ENCODE measurements around the gene DNASE1L3.

DNA sequence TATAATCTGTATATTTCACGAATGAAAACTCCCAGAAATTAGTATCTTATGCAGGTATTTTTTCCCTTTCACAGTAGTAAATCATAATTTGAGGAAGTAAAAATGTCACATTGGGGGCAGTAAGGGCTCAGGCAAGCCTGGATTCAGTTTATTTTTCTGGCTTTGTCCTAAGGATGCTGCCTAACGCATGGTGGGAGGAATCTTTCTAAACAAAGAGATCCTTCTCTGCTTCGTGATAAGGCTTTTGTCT, 35.7 kb downstream of the DNASE1L3 start:
- TF ChIP-seq, protein P1, sequence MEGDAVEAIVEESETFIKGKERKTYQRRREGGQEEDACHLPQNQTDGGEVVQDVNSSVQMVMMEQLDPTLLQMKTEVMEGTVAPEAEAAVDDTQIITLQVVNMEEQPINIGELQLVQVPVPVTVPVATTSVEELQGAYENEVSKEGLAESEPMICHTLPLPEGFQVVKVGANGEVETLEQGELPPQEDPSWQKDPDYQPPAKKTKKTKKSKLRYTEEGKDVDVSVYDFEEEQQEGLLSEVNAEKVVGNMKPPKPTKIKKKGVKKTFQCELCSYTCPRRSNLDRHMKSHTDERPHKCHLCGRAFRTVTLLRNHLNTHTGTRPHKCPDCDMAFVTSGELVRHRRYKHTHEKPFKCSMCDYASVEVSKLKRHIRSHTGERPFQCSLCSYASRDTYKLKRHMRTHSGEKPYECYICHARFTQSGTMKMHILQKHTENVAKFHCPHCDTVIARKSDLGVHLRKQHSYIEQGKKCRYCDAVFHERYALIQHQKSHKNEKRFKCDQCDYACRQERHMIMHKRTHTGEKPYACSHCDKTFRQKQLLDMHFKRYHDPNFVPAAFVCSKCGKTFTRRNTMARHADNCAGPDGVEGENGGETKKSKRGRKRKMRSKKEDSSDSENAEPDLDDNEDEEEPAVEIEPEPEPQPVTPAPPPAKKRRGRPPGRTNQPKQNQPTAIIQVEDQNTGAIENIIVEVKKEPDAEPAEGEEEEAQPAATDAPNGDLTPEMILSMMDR (IDR thresholded peaks at IDR 0.05; ENCODE audit: low read length): no peak
- TF ChIP-seq EZH2 (IDR thresholded peaks at IDR 0.05; ENCODE audit: borderline replicate concordance, low read length): no peak
